Inferior parietal cortex (tissue), 1 donor: ENCODE results near the gene ORAI3.

ENCODE experiments used
- DNase-seq: peaks from one replicate; pipeline ENCODE4 v3.0.0-alpha.2; 2016; ENCODE audit errors: extremely low spot score

Gene ORAI3

DNA sequence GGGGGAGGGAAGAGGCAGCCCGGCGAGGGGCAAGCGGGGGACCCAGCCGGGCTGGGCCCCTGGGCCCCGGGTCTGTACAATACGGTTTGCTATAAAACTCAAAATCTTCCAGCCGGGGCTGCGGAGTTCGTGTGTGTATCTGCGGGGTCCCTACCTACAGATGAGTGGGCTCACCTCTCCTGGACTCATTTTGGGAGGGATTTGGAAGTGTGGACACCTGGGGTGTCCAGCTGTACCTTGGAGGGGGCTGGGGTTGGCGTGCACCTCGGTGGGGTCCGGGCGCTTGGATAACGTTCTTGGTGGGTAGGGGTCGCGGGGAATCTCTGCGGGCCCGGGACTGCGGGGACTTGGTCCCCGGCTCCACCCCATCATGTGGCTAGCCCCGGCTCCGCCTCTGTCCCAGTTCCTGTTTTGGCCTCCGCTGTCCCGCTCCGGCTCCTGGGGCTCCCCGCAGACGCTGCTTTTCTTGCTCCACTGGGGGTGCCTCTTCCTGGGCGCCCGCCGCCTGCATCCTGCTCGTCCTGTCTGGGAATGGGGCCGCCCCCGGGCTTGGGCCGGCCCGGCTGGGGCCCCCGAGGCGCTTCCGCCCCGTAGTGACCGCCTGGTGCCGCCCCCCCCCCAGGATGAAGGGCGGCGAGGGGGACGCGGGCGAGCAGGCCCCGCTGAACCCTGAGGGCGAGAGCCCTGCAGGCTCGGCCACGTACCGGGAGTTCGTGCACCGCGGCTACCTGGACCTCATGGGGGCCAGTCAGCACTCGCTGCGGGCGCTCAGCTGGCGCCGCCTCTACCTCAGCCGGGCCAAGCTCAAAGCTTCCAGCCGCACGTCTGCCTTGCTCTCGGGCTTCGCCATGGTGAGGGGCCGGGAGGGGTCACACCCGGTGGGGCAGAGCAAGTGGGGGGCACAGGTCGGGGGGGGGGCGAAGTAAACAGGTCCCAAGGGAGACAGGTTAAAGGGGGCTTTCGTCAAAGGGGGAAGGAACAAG, at the start of gene ORAI3:
Gene ORAI3 (plus strand): TSS at position 402 of the 983 bp plus-strand sequence. CDS start 222 bp downstream, at position 624.
- peak; percentile 51 for DNase-seq

DNA sequence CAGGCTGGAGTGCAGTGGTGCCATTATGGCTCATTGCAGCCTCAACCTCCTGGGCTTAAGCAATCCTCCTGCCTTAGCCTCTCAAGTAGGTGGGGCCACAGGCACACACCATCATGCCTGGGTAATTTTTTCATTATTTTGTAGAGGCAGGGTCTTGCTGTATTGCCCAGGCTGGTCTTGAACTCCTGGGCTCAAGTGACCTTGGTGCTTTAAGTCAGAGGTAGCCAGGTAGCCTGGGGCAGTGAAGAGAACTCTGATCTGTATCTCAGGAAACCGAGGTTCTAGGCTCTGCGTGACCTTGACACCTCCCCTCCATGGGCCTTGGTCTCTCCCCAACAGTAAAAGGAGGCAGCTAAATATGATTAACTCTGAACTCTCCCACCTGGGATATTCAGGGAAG, 49.1 kb upstream of the ORAI3 start:
- no peak for DNase-seq

- DNase-seq: no peak
Observed at GRCh38 chr16:30900588-30900987, 48.3 kb upstream of the ORAI3 start.

GRCh38 chr16:30901201-30902028, 47.5 kb upstream of the ORAI3 start:
- peak; percentile 6 for DNase-seq

DNA sequence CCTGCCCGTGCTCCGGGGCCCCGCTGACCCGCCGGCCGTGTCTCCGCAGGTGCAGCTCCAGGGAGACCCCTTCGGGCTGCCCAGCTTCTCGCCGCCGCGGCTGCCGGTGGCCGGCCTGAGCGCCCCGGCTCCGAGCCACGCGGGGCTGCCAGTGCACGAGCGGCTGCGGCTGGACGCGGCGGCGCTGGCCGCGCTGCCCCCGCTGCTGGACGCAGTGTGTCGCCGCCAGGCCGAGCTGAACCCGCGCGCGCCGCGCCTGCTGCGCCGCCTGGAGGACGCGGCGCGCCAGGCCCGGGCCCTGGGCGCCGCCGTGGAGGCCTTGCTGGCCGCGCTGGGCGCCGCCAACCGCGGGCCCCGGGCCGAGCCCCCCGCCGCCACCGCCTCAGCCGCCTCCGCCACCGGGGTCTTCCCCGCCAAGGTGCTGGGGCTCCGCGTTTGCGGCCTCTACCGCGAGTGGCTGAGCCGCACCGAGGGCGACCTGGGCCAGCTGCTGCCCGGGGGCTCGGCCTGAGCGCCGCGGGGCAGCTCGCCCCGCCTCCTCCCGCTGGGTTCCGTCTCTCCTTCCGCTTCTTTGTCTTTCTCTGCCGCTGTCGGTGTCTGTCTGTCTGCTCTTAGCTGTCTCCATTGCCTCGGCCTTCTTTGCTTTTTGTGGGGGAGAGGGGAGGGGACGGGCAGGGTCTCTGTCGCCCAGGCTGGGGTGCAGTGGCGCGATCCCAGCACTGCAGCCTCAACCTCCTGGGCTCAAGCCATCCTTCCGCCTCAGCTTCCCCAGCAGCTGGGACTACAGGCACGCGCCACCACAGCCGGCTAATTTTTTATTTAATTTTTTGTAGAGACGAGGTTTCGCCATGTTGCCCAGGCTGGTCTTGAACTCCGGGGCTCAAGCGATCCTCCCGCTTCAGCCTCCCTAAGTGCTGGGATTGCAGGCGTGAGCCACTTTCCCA, 46.6 kb upstream of the ORAI3 start:
- DNase-seq: peak; percentile 44

DNA sequence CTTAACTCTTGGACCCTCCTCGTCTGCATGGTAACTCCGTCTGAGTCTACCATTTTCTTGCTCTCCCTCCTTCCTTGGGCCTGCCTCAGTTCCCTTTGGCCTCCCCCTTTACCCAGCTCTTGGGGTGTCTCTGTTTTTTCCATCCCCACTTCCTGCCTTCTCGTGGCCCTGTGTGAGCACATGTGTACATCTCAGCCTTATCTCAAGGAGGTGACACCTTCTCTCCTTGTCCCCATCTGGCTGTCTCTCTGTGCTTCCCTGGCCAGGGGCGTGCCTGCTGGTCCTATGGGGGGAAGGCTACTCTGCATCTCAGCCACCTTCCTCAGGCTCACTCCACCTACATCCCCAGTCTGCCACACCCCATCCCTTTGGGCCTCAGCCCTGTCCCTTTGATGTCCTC, 45.9 kb upstream of the ORAI3 start:
- DNase-seq: no peak

DNA sequence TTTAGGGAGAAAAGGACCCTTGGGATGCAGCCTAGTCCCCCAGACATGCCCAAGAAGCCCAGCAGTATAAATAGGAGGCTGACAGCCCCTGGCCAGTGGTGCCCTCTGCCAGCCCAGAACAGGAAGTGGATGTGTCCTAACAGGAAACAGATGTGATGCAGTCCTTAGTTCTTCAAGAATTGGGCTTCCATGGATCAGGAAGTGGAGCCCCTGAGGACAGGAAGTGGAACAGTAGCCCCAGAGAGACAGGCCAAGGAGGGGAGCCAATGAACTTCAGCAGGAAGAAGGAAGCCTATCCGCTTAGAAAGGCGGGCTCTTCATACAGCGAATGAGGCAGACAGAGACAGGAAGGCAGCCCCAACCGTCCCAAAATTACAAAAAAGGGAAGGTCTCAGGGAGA, 45.3 kb upstream of the ORAI3 start:
- DNase-seq: no peak

DNA sequence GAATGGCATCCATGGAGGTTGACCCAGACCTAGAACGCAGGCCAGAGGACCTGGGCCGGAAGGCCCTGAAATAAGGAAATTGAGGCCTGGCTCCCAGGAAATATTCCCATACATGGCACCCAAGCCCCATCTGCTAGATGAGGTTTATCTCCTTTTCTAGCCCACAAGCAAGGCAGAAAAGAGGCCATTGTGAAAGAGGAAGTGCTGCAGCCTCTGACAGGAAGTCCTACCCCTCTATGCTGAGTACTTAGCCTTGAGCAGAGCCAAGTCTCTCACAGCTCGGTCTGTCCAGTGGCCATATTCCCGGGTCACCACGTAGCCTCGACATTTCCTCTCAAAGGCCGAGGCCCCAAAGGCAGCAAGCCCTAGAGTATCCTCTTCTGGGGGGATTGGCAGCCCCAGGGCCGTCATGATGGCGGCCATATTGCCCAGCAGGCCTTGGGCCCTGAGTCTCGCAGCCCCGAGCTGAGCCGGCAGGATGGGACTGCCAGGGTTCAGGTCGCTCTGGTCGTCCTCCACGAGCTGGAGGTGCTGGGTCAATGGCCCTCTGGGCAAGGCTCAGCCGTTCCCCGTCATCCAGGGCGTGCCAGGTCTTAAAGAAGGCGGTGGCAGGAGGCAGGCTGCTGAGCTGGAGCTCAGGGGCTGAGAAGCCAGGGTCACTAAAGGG, 44.6 kb upstream of the ORAI3 start:
- DNase-seq: no peak

DNA sequence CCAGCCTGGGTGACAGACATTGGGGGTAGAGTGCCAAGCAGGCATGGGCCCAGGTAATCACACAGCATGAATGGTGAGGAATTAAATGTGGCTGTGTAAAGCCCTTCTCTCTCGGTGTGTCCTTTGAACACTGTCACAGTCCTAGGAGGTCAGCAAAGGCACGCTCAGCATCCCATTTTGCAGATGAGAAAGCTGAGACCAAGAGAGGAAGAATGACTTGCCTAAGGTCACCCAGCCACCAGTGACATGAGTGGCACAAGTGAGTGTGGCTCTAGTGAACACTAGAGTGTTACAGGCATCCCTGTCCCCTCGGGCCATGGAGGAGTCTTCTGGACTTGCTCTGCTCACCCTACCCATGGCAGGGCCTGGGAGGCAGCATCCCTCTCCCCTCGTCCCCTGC, 41.8 kb upstream of the ORAI3 start:
- no peak for DNase-seq

GRCh38 chr16:30910427-30911029, 38.3 kb upstream of the ORAI3 start:
- DNase-seq: no peak

GRCh38 chr16:30912794-30913412, 36.0 kb upstream of the ORAI3 start:
- DNase-seq: no peak

DNA sequence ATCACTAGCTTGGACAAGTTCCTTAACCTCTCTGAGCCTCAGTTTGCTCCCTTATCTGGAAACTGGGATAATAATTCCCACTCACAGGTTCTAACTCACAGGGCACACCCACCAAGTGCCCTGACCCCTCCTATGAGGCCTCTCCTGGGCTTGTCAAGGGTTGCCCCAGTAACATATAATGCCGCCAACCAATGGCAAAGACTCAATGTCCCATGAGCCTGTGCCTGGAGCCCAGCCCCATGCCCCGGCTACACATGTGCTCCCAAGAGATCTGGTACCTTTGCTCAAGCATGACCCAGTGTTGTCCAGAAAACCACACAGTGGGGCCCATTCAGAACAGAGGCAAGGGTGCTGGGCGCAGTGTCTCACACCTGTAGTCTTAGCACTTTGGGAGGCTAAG, 34.0 kb upstream of the ORAI3 start:
- no peak for DNase-seq

GRCh38 chr16:30918614-30919013, 30.3 kb upstream of the ORAI3 start:
- DNase-seq: no peak

DNA sequence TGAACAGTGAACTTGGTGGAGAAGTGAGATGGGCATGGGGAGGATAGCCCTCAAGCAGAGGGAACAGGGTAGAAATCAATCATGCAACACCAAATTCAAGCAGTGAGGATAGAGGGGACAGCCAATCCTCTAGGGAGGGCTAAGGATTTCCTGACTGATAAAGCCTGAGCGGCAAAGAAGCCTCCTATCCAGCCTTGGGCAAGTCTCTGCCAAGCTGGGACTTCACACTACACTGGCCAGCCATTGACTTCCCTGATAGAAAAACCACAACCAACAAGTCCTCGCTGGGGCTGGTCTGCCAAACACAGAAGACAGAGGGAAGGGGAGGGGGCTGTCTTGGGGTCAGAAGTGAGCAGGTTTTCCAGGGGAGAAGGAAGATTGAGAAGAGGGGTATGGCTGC, 28.0 kb upstream of the ORAI3 start:
- DNase-seq: no peak

GRCh38 chr16:30921459-30921747, 27.5 kb upstream of the ORAI3 start:
- DNase-seq: no peak

- peak; percentile 87 for DNase-seq
Observed at GRCh38 chr16:30921748-30922419, 27.0 kb upstream of the ORAI3 start.

GRCh38 chr16:30922420-30922959, 26.4 kb upstream of the ORAI3 start:
- peak; percentile 100 for DNase-seq

GRCh38 chr16:30922960-30923535, 25.8 kb upstream of the ORAI3 start:
- DNase-seq: peak; percentile 99

- no peak for DNase-seq
Observed at GRCh38 chr16:30923554-30924075, 25.3 kb upstream of the ORAI3 start, which contains the start of gene FBXL19. Gene FBXL19 (plus strand): TSS chr16:30923572. CDS start chr16:30925755, 2,183 bp downstream.
